ENCODE measurements around the gene RAMP3. TPM values are rescaled to one million over a fixed set of nuclear protein-coding genes. Genes with fewer than 3 reads are reported as not detected.

Gene RAMP3
- total and polyA plus RNA-seq, 7 donors: 2.5 to 57.8 (median 26.0) TPM

- TF ChIP-seq EP300 (IDR thresholded peaks at IDR 0.05): no peak
- Histone ChIP-seq H3K27ac (no peak overlapping the region), H3K9me3 (no peaks in the 10 kb centered on the region), H3K4me3 (no peak overlapping the region), H3K36me3 (no peaks in the 10 kb centered on the region), H3K27me3 (no peaks in the 10 kb centered on the region), H3K4me1 (peaks cover 0 to 9% (median 0%) of the 10 kb centered on the region in 4 donors)
- WGBS, 2 donors: 77 to 86% methylated on average over 20 of the region's 20 CpGs
- intact Hi-C loops (cut with DNase I): no loop called here
- no peak for DNase-seq
These were observed 31.8 kb downstream of the RAMP3 start for GRCh38 chr7:45189151-45189970.

- DNase-seq: no peak
- Histone ChIP-seq H3K36me3 (no peaks in the 10 kb centered on the region), H3K4me1 (peaks cover 0 to 9% (median 0%) of the 10 kb centered on the region in 4 donors), H3K27me3 (no peaks in the 10 kb centered on the region), H3K9me3 (no peaks in the 10 kb centered on the region), H3K4me3 (no peak overlapping the region), H3K27ac (no peak overlapping the region)
- WGBS, 2 donors: 88 to 90% methylated on average over 15 of the region's 15 CpGs
- intact Hi-C loops (cut with DNase I): no loop called here
- TF ChIP-seq POLR2AphosphoS5 (IDR thresholded peaks at IDR 0.05) (no peak), EP300 (IDR thresholded peaks at IDR 0.05) (no peak), POLR2A (IDR thresholded peaks at IDR 0.05) (no peak), CTCF (IDR thresholded peaks at IDR 0.05) (no peak)
These were observed 33.0 kb downstream of the RAMP3 start for GRCh38 chr7:45190406-45191165.

GRCh38 chr7:45191396-45191795 is 33.8 kb downstream of the RAMP3 start:
- no peaks in the 10 kb centered on the region for H3K36me3 ChIP-seq
- WGBS, 2 donors: 86 to 88% methylated on average over 3 of the region's 3 CpGs
- TF ChIP-seq EP300 (IDR thresholded peaks at IDR 0.05): no peak
- no peak for TF ChIP-seq POLR2A (IDR thresholded peaks at IDR 0.05)
- TF ChIP-seq CTCF (IDR thresholded peaks at IDR 0.05): no peak
- TF ChIP-seq POLR2AphosphoS5 (IDR thresholded peaks at IDR 0.05): no peak
- no peak overlapping the region for H3K27ac ChIP-seq
- intact Hi-C loops (cut with DNase I): no loop called here
- no peak for DNase-seq
- H3K4me3 ChIP-seq: no peak overlapping the region
- no peaks in the 10 kb centered on the region for H3K27me3 ChIP-seq
- peaks cover 0 to 9% (median 0%) of the 10 kb centered on the region in 4 donors for H3K4me1 ChIP-seq
- no peaks in the 10 kb centered on the region for H3K9me3 ChIP-seq

GRCh38 chr7:45192621-45193041 is 35.0 kb downstream of the RAMP3 start:
- TF ChIP-seq POLR2AphosphoS5 (IDR thresholded peaks at IDR 0.05) (peak in 2 of 4 donors; percentile 10), EP300 (IDR thresholded peaks at IDR 0.05) (no peak)
- 56 to 57% methylated on average over 11 of the region's 11 CpGs for WGBS, 2 donors
- Histone ChIP-seq H3K27me3 (no peaks in the 10 kb centered on the region), H3K9me3 (no peaks in the 10 kb centered on the region), H3K4me1 (peaks cover 0 to 9% (median 0%) of the 10 kb centered on the region in 4 donors), H3K36me3 (no peaks in the 10 kb centered on the region), H3K4me3 (no peak overlapping the region), H3K27ac (no peak overlapping the region)
- DNase-seq: no peak
- intact Hi-C loops (cut with DNase I): no loop called here

GRCh38 chr7:45193828-45194227 is 36.2 kb downstream of the RAMP3 start:
- peaks cover 0 to 9% (median 0%) of the 10 kb centered on the region in 4 donors for H3K4me1 ChIP-seq
- intact Hi-C loops (cut with DNase I): no loop called here
- WGBS, 2 donors: 80 to 83% methylated on average over 4 of the region's 4 CpGs
- H3K36me3 ChIP-seq: no peaks in the 10 kb centered on the region
- H3K27me3 ChIP-seq: no peaks in the 10 kb centered on the region
- no peak overlapping the region for H3K27ac ChIP-seq
- DNase-seq: no peak
- H3K9me3 ChIP-seq: no peaks in the 10 kb centered on the region
- no peak overlapping the region for H3K4me3 ChIP-seq
- no peak for TF ChIP-seq POLR2A (IDR thresholded peaks at IDR 0.05)
- TF ChIP-seq CTCF (IDR thresholded peaks at IDR 0.05): no peak
- TF ChIP-seq EP300 (IDR thresholded peaks at IDR 0.05): no peak
- no peak for TF ChIP-seq POLR2AphosphoS5 (IDR thresholded peaks at IDR 0.05)
